RWPE2 (cell line): Measurements from ENCODE around the gene CDON.
A peak's percentile ranks its signal among the peaks of the same experiment; 100 is the strongest.

ENCODE experiments used
- ATAC-seq: fragments of 200-7000 bp; cut with Tn5 transposase; 3 replicates; pipeline ENCODE4 v1.9.1; 2021; ENCODE audit warnings: low read depth
- DNase-seq: peaks from one replicate; pipeline ENCODE4 v3.0.0-alpha.2; 2020; ENCODE audit warnings: low spot score
- H3K27ac ChIP-seq: fragments of 450-650 bp; 2 replicates; pipeline ENCODE4 v1.5.1; 2017; ENCODE audit warnings: mild to moderate bottlenecking; ENCODE audit not compliant: poor library complexity, severe bottlenecking
- H3K27me3 ChIP-seq: fragments of 250-450 bp; sonication (Bioruptor Pico); 2 replicates; pipeline ENCODE4 v1.5.1; 2021; ENCODE audit warnings: mild to moderate bottlenecking, moderate library complexity; ENCODE audit not compliant: insufficient read depth, poor library complexity, severe bottlenecking
- H3K36me3 ChIP-seq: fragments of 250-450 bp; sonication (Bioruptor Pico); 2 replicates; pipeline ENCODE4 v1.5.1; 2020; ENCODE audit warnings: low read depth, mild to moderate bottlenecking, moderate library complexity
- H3K4me1 ChIP-seq: fragments of 250-450 bp; sonication (Bioruptor Pico); 2 replicates; pipeline ENCODE4 v1.5.1; 2021; ENCODE audit warnings: mild to moderate bottlenecking, moderate library complexity; ENCODE audit not compliant: insufficient read depth, poor library complexity, severe bottlenecking
- H3K4me3 ChIP-seq: fragments of 250-450 bp; sonication (Bioruptor Pico); 2 replicates; pipeline ENCODE4 v1.5.1; 2021; ENCODE audit warnings: mild to moderate bottlenecking, moderate library complexity; ENCODE audit not compliant: severe bottlenecking
- H3K9me3 ChIP-seq: fragments of 250-450 bp; sonication (Bioruptor Pico); 2 replicates; pipeline ENCODE4 v1.5.1; 2021; ENCODE audit warnings: mild to moderate bottlenecking, moderate library complexity; ENCODE audit not compliant: severe bottlenecking
- TF ChIP-seq, protein P1 (sequence below): fragments of 450-650 bp; IDR thresholded peaks from one replicate; pipeline ENCODE4 v1.5.1; 2017; ENCODE audit warnings: mild to moderate bottlenecking, moderate library complexity; ENCODE audit not compliant: poor library complexity, severe bottlenecking

Gene CDON

DNA sequence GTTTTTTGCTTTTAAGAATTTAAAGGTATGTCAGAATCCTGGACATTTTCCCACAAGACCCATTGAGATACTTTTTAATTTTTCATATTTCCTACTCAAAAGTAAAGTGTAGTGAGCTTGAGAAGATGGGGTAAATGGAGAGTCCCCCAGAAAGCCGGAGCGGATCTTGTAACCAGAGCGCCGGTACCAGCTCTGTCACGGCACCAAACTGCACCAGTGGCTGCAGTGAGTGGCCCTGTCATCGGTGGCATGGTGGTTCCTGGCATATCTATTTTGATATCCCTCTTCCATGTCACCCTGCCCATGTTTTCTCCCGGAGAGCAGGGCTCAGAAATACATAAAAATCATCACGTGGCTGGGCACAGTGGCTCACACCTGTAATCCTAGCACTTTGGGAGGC lies 139.0 kb downstream of the CDON start:
- H3K4me1 ChIP-seq: peaks cover 2% of the 10 kb centered on the region
- TF ChIP-seq, protein P1, sequence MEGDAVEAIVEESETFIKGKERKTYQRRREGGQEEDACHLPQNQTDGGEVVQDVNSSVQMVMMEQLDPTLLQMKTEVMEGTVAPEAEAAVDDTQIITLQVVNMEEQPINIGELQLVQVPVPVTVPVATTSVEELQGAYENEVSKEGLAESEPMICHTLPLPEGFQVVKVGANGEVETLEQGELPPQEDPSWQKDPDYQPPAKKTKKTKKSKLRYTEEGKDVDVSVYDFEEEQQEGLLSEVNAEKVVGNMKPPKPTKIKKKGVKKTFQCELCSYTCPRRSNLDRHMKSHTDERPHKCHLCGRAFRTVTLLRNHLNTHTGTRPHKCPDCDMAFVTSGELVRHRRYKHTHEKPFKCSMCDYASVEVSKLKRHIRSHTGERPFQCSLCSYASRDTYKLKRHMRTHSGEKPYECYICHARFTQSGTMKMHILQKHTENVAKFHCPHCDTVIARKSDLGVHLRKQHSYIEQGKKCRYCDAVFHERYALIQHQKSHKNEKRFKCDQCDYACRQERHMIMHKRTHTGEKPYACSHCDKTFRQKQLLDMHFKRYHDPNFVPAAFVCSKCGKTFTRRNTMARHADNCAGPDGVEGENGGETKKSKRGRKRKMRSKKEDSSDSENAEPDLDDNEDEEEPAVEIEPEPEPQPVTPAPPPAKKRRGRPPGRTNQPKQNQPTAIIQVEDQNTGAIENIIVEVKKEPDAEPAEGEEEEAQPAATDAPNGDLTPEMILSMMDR: no peak
- H3K36me3 ChIP-seq: no peaks in the 10 kb centered on the region
- no peak overlapping the region for H3K27ac ChIP-seq
- ATAC-seq (no peak), DNase-seq (no peak)
- H3K9me3 ChIP-seq: no peaks in the 10 kb centered on the region
- no peak overlapping the region for H3K4me3 ChIP-seq
- no peaks in the 10 kb centered on the region for H3K27me3 ChIP-seq

DNA sequence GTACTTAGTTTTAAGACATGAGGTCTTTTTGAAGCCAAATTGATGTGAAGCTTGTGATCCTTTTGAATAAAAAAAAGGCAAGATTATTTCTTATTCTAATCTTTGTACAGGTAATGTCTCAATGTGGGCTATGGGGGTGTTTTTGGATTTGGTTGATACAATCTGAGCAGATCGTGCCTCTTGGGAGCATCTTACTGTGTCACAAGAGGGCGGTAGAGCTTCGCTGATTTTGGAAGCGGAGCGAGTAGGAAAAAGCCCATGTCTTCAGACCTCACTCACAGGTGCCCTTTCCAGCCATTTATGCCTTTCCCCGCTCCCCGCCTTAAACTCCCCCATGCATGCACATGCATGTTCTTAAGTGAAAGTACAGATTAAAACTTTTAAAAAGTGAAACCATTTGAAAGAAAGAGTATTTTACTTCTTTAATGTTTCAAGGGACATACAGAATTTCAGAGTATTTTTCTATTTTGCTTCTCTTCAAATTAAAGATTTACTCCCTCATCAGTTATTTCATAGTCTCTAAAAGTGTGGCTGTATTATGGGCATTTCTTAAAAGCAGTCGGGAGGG lies 139.6 kb downstream of the CDON start:
- no peaks in the 10 kb centered on the region for H3K9me3 ChIP-seq
- peak; percentile 86 for ATAC-seq
- TF ChIP-seq, protein P1: peak; percentile 90
- H3K36me3 ChIP-seq: no peaks in the 10 kb centered on the region
- DNase-seq: no peak
- H3K4me3 ChIP-seq: no peak overlapping the region
- peaks cover 2% of the 10 kb centered on the region for H3K4me1 ChIP-seq
- no peaks in the 10 kb centered on the region for H3K27me3 ChIP-seq
- H3K27ac ChIP-seq: no peak overlapping the region

DNA sequence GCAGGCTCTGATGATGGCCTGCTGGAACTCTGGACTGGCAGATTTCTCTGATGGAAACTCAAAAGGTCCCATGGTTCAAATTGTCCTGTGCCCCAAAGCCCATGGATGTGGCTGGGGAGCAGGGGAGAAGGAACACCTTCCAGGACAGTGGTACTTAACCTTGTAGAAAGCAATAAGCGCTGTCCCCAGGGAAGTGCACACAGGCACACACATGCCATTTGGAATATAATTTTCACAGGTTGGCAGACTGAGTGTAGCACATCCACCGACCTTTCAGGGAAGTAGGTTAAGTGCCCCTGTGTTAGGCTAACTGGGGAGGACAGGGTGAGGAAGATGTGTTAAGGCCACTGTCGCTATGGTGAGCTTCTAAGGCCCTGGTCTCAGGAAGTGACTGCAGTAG lies 140.5 kb downstream of the CDON start:
- H3K36me3 ChIP-seq: no peaks in the 10 kb centered on the region
- H3K4me1 ChIP-seq: peaks cover 2% of the 10 kb centered on the region
- TF ChIP-seq, protein P1: no peak
- no peaks in the 10 kb centered on the region for H3K9me3 ChIP-seq
- no peak for DNase-seq
- ATAC-seq: no peak
- no peak overlapping the region for H3K4me3 ChIP-seq
- H3K27ac ChIP-seq: no peak overlapping the region
- no peaks in the 10 kb centered on the region for H3K27me3 ChIP-seq

DNA sequence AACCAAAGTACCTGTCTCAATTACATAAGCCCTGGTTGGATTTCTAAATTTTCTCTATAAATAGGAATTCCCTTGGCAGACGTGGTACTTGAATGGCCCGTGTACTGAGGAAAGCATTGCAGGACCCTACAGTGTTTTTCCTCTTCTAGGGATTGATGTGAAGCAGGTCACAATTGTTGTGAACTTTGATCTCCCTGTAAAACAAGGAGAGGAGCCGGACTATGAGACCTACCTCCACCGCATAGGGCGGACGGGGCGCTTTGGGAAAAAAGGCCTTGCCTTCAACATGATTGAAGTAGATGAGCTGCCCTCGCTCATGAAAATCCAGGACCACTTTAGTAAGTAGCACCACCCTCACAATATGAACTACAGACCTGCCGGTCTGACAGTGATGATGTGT lies 141.6 kb downstream of the CDON start:
- no peak for ATAC-seq
- TF ChIP-seq, protein P1: no peak
- H3K27ac ChIP-seq: no peak overlapping the region

DNA sequence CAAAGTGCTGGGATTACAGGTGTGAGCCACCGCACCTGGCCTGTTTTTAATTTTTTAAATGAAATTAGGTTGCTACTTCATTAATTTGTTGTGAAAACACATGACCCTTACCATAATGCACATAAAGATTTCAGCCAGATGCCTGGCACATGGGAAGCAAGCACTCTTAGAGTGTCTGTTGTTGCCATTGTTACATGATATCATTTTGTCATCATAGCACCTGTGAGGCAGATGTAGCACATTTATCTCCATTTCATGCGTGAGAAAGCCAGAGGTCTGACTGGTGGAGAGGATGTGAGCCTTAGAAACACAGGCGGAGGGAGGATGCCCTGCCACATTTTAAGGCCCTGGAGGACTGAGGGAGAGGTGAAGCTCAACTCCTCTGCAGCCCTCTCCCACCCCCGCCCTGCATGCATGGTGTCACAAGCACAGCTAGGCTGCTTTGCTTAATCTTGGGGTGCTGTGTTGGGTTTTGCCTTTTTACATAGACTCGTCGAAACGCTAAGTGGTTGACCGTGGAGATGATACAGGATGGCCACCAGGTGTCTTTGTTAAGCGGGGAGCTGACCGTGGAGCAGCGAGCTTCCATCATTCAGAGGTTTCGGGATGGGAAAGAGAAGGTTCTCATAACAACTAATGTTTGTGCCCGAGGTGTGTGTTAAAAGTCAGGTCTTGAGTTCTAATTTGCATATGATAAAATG lies 144.4 kb downstream of the CDON start:
- ATAC-seq (no peak), DNase-seq (no peak)
- TF ChIP-seq, protein P1: no peak

More for the DNA sequence above, 141.6 kb downstream of the CDON start:
- Histone ChIP-seq H3K36me3 (no peaks in the 10 kb centered on the region), H3K4me1 (peaks cover 2% of the 10 kb centered on the region), H3K4me3 (no peak overlapping the region), H3K27me3 (no peaks in the 10 kb centered on the region), H3K9me3 (no peaks in the 10 kb centered on the region)
- DNase-seq: no peak

More for the DNA sequence above, 144.4 kb downstream of the CDON start:
- H3K27me3 ChIP-seq: no peaks in the 10 kb centered on the region
- H3K36me3 ChIP-seq: no peaks in the 10 kb centered on the region
- H3K4me1 ChIP-seq: peaks cover 2% of the 10 kb centered on the region
- no peak overlapping the region for H3K27ac ChIP-seq
- H3K4me3 ChIP-seq: no peak overlapping the region
- H3K9me3 ChIP-seq: no peaks in the 10 kb centered on the region
